DOHH2 (cell line): ENCODE results near the gene CYTH3.

Source experiments
- H3F3A ChIP-seq: fragments of 200-600 bp; sonication (generic), shearing (Covaris generic); 2 replicates; pipeline ENCODE4 v1.6.0; 2016; ENCODE audit warnings: antibody characterized with exemption, mild to moderate bottlenecking; ENCODE audit not compliant: control insufficient read depth, insufficient read depth
- H3K27ac ChIP-seq: fragments of 200-600 bp; sonication (generic); 2 replicates; pipeline ENCODE4 v1.5.1; 2014; ENCODE audit warnings: low read depth, mild to moderate bottlenecking, low read length, moderate library complexity
- H3K27me3 ChIP-seq: fragments of 200-600 bp; sonication (generic); 2 replicates; pipeline ENCODE4 v1.6.1; 2014; ENCODE audit warnings: mild to moderate bottlenecking, low read length, mixed read lengths; ENCODE audit not compliant: control insufficient read depth
- H3K36me3 ChIP-seq: fragments of 200-600 bp; sonication (generic); 2 replicates; pipeline ENCODE4 v1.6.1; 2014; ENCODE audit warnings: mild to moderate bottlenecking, low read length, moderate library complexity, mixed read lengths; ENCODE audit not compliant: control insufficient read depth
- H3K4me1 ChIP-seq: fragments of 200-600 bp; sonication (generic); 2 replicates; pipeline ENCODE4 v1.6.1; 2014; ENCODE audit warnings: mild to moderate bottlenecking, low read length, mixed read lengths; ENCODE audit not compliant: control insufficient read depth
- H3K4me2 ChIP-seq: fragments of 200-600 bp; sonication (generic); 2 replicates; pipeline ENCODE4 v1.6.0; 2014; ENCODE audit warnings: mild to moderate bottlenecking, low read length, moderate library complexity
- H3K4me3 ChIP-seq: fragments of 200-600 bp; sonication (generic); 2 replicates; pipeline ENCODE4 v1.5.1; 2014; ENCODE audit warnings: mild to moderate bottlenecking, low read length, mixed read lengths
- H3K79me2 ChIP-seq: fragments of 200-600 bp; sonication (generic); 2 replicates; pipeline ENCODE4 v1.6.1; 2014; ENCODE audit warnings: mild to moderate bottlenecking, low read length, mixed read lengths; ENCODE audit not compliant: control insufficient read depth
- H3K9me2 ChIP-seq: fragments of 200-600 bp; sonication (generic); replicated peaks from 2 replicates; pipeline ENCODE4 v1.6.1; 2014; ENCODE audit warnings: mild to moderate bottlenecking, low read length, mixed read lengths; ENCODE audit not compliant: control insufficient read depth
- H3K9me3 ChIP-seq: fragments of 200-600 bp; sonication (generic); 2 replicates; pipeline ENCODE4 v1.6.1; 2014; ENCODE audit warnings: antibody characterized with exemption, low read length, mixed read lengths; ENCODE audit not compliant: control insufficient read depth, insufficient read depth
- H4K20me1 ChIP-seq: fragments of 200-600 bp; sonication (generic); 2 replicates; pipeline ENCODE4 v1.6.0; 2014; ENCODE audit warnings: low read depth, mild to moderate bottlenecking, antibody characterized with exemption, low read length, moderate library complexity; ENCODE audit not compliant: control insufficient read depth, insufficient read depth
- EZH2phosphoT487 ChIP-seq: fragments of 200-600 bp; sonication (generic); IDR thresholded peaks from 2 replicates; pipeline ENCODE4 v1.6.1; 2017; ENCODE audit warnings: borderline replicate concordance, mild to moderate bottlenecking, antibody characterized with exemption, low read length, moderate library complexity, mixed read lengths
- TF ChIP-seq, protein P1 (sequence below): fragments of 200-600 bp; sonication (generic); IDR thresholded peaks from one replicate; pipeline ENCODE4 v1.5.1; 2014; ENCODE audit warnings: antibody characterized with exemption, mild to moderate bottlenecking, low read depth, low read length; ENCODE audit not compliant: poor library complexity, severe bottlenecking

The CYTH3 gene

GRCh38 chr7:6268023-6268900 is 4.2 kb downstream of the CYTH3 start:
- H3K79me2 ChIP-seq: no peaks in the 10 kb centered on the region
- 0 out of 2 replicates have a peak, but pooled peaks cover 10% of the 10 kb centered on the region for H4K20me1 ChIP-seq
- peaks cover 57% of the 10 kb centered on the region for H3K27me3 ChIP-seq
- H3K4me3 ChIP-seq: no peak overlapping the region
- TF ChIP-seq, protein P1, sequence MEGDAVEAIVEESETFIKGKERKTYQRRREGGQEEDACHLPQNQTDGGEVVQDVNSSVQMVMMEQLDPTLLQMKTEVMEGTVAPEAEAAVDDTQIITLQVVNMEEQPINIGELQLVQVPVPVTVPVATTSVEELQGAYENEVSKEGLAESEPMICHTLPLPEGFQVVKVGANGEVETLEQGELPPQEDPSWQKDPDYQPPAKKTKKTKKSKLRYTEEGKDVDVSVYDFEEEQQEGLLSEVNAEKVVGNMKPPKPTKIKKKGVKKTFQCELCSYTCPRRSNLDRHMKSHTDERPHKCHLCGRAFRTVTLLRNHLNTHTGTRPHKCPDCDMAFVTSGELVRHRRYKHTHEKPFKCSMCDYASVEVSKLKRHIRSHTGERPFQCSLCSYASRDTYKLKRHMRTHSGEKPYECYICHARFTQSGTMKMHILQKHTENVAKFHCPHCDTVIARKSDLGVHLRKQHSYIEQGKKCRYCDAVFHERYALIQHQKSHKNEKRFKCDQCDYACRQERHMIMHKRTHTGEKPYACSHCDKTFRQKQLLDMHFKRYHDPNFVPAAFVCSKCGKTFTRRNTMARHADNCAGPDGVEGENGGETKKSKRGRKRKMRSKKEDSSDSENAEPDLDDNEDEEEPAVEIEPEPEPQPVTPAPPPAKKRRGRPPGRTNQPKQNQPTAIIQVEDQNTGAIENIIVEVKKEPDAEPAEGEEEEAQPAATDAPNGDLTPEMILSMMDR: no peak
- TF ChIP-seq EZH2phosphoT487: no peak
- H3K9me2 ChIP-seq: no peaks in the 10 kb centered on the region
- H3K9me3 ChIP-seq: no peaks in the 10 kb centered on the region
- no peaks in the 10 kb centered on the region for H3K36me3 ChIP-seq
- H3K4me2 ChIP-seq: no peak overlapping the region
- H3K27ac ChIP-seq: no peak overlapping the region
- H3F3A ChIP-seq: peaks cover 4% of the 10 kb centered on the region; the same call in 1 of the 2 replicates
- H3K4me1 ChIP-seq: peaks cover 28% of the 10 kb centered on the region

GRCh38 chr7:6266699-6267098 is 5.7 kb downstream of the CYTH3 start:
- TF ChIP-seq, protein P1: no peak
- no peak for TF ChIP-seq EZH2phosphoT487
- peaks cover 19% of the 10 kb centered on the region for H3K4me1 ChIP-seq
- no peaks in the 10 kb centered on the region for H3K9me2 ChIP-seq
- no peak overlapping the region for H3K27ac ChIP-seq
- H3K4me2 ChIP-seq: no peak overlapping the region
- H3K4me3 ChIP-seq: no peak overlapping the region
- H3K9me3 ChIP-seq: no peaks in the 10 kb centered on the region
- no peaks in the 10 kb centered on the region for H3K79me2 ChIP-seq
- H3K36me3 ChIP-seq: no peaks in the 10 kb centered on the region
- H3K27me3 ChIP-seq: peaks cover 51% of the 10 kb centered on the region
- peaks cover 4% of the 10 kb centered on the region; the same call in 1 of the 2 replicates for H3F3A ChIP-seq
- 0 out of 2 replicates have a peak, but pooled peaks cover 10% of the 10 kb centered on the region for H4K20me1 ChIP-seq

DNA sequence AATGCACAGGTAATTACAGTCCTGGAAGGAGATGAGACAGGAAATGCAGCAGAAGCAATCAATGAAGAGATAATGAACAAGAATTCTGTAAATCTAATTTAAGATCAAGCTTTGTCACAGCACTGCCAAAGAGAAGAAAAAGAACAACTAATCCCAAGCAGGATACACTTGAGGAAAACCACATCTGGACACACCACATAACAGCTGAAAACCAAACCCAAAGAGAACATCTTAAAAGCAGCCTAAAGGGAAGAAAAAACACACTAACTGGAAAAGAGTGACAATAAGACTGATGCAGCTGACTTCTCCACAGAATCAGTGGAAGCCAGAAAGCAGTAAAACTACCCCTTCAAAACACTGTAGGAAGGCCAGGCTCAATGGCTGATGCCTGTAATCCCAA is 10.2 kb downstream of the CYTH3 start:
- TF ChIP-seq, protein P1: no peak
- TF ChIP-seq EZH2phosphoT487: no peak
- Histone ChIP-seq H3K27ac (no peak overlapping the region), H3K36me3 (no peaks in the 10 kb centered on the region), H3K4me3 (no peak overlapping the region), H3K27me3 (peaks cover 13% of the 10 kb centered on the region), H3K79me2 (no peaks in the 10 kb centered on the region), H3K4me1 (peaks cover 33% of the 10 kb centered on the region), H3K9me2 (no peaks in the 10 kb centered on the region), H3F3A (no peaks in the 10 kb centered on the region), H4K20me1 (no peaks in the 10 kb centered on the region), H3K4me2 (no peak overlapping the region), H3K9me3 (no peaks in the 10 kb centered on the region)
